Cortex of kidney (tissue), 1 donor: Measurements from ENCODE around the gene FYB1.
"Not testable (repeated sequence)": the region's sequence is repeated elsewhere in the genome, so short reads cannot be mapped to it uniquely, and the experiment has no call there.

Experiments used
- DNase-seq: peaks from one replicate; lab custom pipeline; 2025; lab: John Stamatoyannopoulos, UW

The FYB1 gene

GRCh38 chr5:39228596-39228995 is 9.2 kb upstream of the FYB1 start:
- DNase-seq, result no peak

GRCh38 chr5:39226558-39226957 is 7.2 kb upstream of the FYB1 start:
- no peak for DNase-seq

- DNase-seq, result no peak
Observed at GRCh38 chr5:39226100-39226451, 6.7 kb upstream of the FYB1 start.

- DNase-seq, result no peak
Observed at GRCh38 chr5:39225405-39226099, 6.2 kb upstream of the FYB1 start.

- DNase-seq, result no peak
Observed at GRCh38 chr5:39224196-39224761, 4.9 kb upstream of the FYB1 start.

GRCh38 chr5:39223565-39224156 is 4.3 kb upstream of the FYB1 start:
- DNase-seq, result no peak

GRCh38 chr5:39221671-39222070 is 2.3 kb upstream of the FYB1 start:
- DNase-seq, result not testable (repeated sequence)

GRCh38 chr5:39220280-39221030 is 1.1 kb upstream of the FYB1 start:
- no peak for DNase-seq

- no peak for DNase-seq
Observed at GRCh38 chr5:39218482-39219402, 621 bp downstream of the FYB1 start.

- DNase-seq, result no peak
Observed at GRCh38 chr5:39217365-39218281, 1.7 kb downstream of the FYB1 start.

- DNase-seq, result no peak
Observed at GRCh38 chr5:39216631-39217030, 2.7 kb downstream of the FYB1 start.

- DNase-seq, result no peak
Observed at GRCh38 chr5:39215857-39216256, 3.5 kb downstream of the FYB1 start.

- no peak for DNase-seq
Observed at GRCh38 chr5:39214912-39215709, 4.3 kb downstream of the FYB1 start.

- no peak for DNase-seq
Observed at GRCh38 chr5:39213447-39214207, 5.7 kb downstream of the FYB1 start.

GRCh38 chr5:39211773-39212172 is 7.6 kb downstream of the FYB1 start:
- no peak for DNase-seq

GRCh38 chr5:39209924-39210323 is 9.4 kb downstream of the FYB1 start:
- DNase-seq, result no peak

- no peak for DNase-seq
Observed at GRCh38 chr5:39208471-39208870, 10.9 kb downstream of the FYB1 start.

- no peak for DNase-seq
Observed at GRCh38 chr5:39207345-39208045, 11.9 kb downstream of the FYB1 start.
